IMR-90 (cell line): ENCODE data around the gene KLHL9. TPM values are rescaled to one million over a fixed set of nuclear protein-coding genes. Genes with fewer than 3 reads are reported as not detected.

Experiments used
- ATAC-seq: fragments of 200-7000 bp; cut with Tn5 transposase; 2 replicates; pipeline ENCODE4 v1.9.1; 2020; ENCODE audit warnings: low read depth, mild to moderate bottlenecking, moderate library complexity
- BruUV-seq: library from RNA; stranded (reverse); fragments of 400-500 nt; replicated peaks from 2 replicates; lab custom pipeline; 2021; lab: Mats Ljungman, UMichigan
- CTCF ChIA-PET: fragments of 300-600 bp; formaldehyde crosslinking; extraction: SDS; loops from one replicate; lab custom pipeline; 2021; ENCODE audit warnings: antibody characterized with exemption; lab: Yijun Ruan, JAX
- POLR2A ChIA-PET: fragments of 300-600 bp; sonication (Branson Sonifier 250); formaldehyde crosslinking; loops from one replicate; lab custom pipeline; 2022; ENCODE audit warnings: antibody characterized with exemption; ENCODE audit not compliant: unreplicated experiment; lab: Charles Lee
- DNase-seq: peaks from one replicate; pipeline ENCODE4 v3.0.0; 2013
- H2AFZ ChIP-seq: replicated peaks from 2 replicates; pipeline ENCODE3; 2013; ENCODE audit warnings: low read length, mild to moderate bottlenecking; ENCODE audit not compliant: poor library complexity
- H2AK5ac ChIP-seq: 2 replicates; pipeline ENCODE4 v1.6.1; 2013; ENCODE audit warnings: low read depth, low read length, inconsistent platforms
- H2AK9ac ChIP-seq: replicated peaks from 2 replicates; pipeline ENCODE3; 2013; ENCODE audit warnings: mild to moderate bottlenecking, low read depth, low read length, moderate library complexity; ENCODE audit not compliant: poor library complexity
- H2BK120ac ChIP-seq: 2 replicates; pipeline ENCODE4 v1.6.1; 2013; ENCODE audit warnings: low read depth, low read length, inconsistent platforms
- H2BK15ac ChIP-seq: 3 replicates; pipeline ENCODE4 v1.6.1; 2013; ENCODE audit warnings: low read depth, low read length, inconsistent platforms
- H2BK20ac ChIP-seq: 2 replicates; pipeline ENCODE4 v1.6.1; 2013; ENCODE audit warnings: low read depth, mild to moderate bottlenecking, inconsistent platforms, low read length, moderate library complexity
- H2BK5ac ChIP-seq: 2 replicates; pipeline ENCODE4 v1.6.1; 2013; ENCODE audit warnings: mild to moderate bottlenecking, low read depth, low read length, inconsistent platforms; ENCODE audit not compliant: poor library complexity, severe bottlenecking
- H3K14ac ChIP-seq: replicated peaks from 2 replicates; pipeline ENCODE4 v1.6.1; 2013; ENCODE audit warnings: low read depth, low read length, inconsistent platforms
- H3K18ac ChIP-seq: 2 replicates; pipeline ENCODE4 v1.6.1; 2013; ENCODE audit warnings: low read depth, low read length, control low read depth
- H3K23ac ChIP-seq: 2 replicates; pipeline ENCODE4 v1.6.1; 2013; ENCODE audit warnings: low read depth, low read length, inconsistent platforms
- H3K27ac ChIP-seq: 2 replicates; pipeline ENCODE4 v1.5.1; 2013; ENCODE audit warnings: mild to moderate bottlenecking, control low read depth, low read length; ENCODE audit not compliant: insufficient read depth
- H3K27me3 ChIP-seq: 2 replicates; pipeline ENCODE4 v1.6.1; 2013; ENCODE audit warnings: low read length; ENCODE audit not compliant: control insufficient read depth, insufficient read depth
- H3K36me3 ChIP-seq: 2 replicates; pipeline ENCODE4 v1.6.1; 2013; ENCODE audit warnings: low read length, mixed read lengths; ENCODE audit not compliant: control insufficient read depth, insufficient read depth
- H3K4ac ChIP-seq: 2 replicates; pipeline ENCODE4 v1.6.1; 2013; ENCODE audit warnings: low read depth, low read length, inconsistent platforms
- H3K4me1 ChIP-seq: 2 replicates; pipeline ENCODE4 v1.6.1; 2013; ENCODE audit warnings: low read length, mixed read lengths; ENCODE audit not compliant: control insufficient read depth, insufficient read depth
- H3K4me2 ChIP-seq: 2 replicates; pipeline ENCODE4 v1.6.1; 2013; ENCODE audit warnings: low read depth, mild to moderate bottlenecking, control low read depth, low read length, moderate library complexity
- H3K4me3 ChIP-seq: 2 replicates; pipeline ENCODE4 v1.5.1; 2013; ENCODE audit warnings: low read depth, mild to moderate bottlenecking, control low read depth, low read length, moderate library complexity; ENCODE audit not compliant: insufficient read depth
- H3K56ac ChIP-seq: 2 replicates; pipeline ENCODE4 v1.6.1; 2013; ENCODE audit warnings: low read length, inconsistent platforms; ENCODE audit not compliant: insufficient read depth; ENCODE audit errors: extremely low read depth
- H3K79me1 ChIP-seq, 2 experiments: 2 replicates each; pipeline ENCODE4 v1.6.1; 2013; ENCODE audit warnings: low read length in 2 of 2, inconsistent platforms in 1 of 2, low read depth in 1 of 2
- H3K9ac ChIP-seq: 2 replicates; pipeline ENCODE4 v1.6.1; 2013; ENCODE audit warnings: low read depth, low read length, control low read depth
- H3K9me1 ChIP-seq: 2 replicates; pipeline ENCODE4 v1.6.1; 2013; ENCODE audit warnings: low read length, inconsistent platforms; ENCODE audit not compliant: insufficient read depth
- H3K9me3 ChIP-seq: 2 replicates; pipeline ENCODE4 v1.6.1; 2013; ENCODE audit warnings: low read length; ENCODE audit not compliant: control insufficient read depth, insufficient read depth
- H4K20me1 ChIP-seq: 2 replicates; pipeline ENCODE4 v1.6.1; 2013; ENCODE audit warnings: low read length, inconsistent platforms; ENCODE audit not compliant: insufficient read depth
- H4K5ac ChIP-seq: 2 replicates; pipeline ENCODE4 v1.6.1; 2013; ENCODE audit warnings: mild to moderate bottlenecking, low read depth, low read length, control low read depth
- H4K8ac ChIP-seq, 2 experiments: 2 replicates each; pipeline ENCODE4 v1.6.1; 2013; ENCODE audit warnings: low read depth in 2 of 2, low read length in 2 of 2, control low read depth in 1 of 2, inconsistent platforms in 1 of 2
- H4K91ac ChIP-seq: 2 replicates; pipeline ENCODE4 v1.6.1; 2013; ENCODE audit warnings: low read depth, low read length, inconsistent platforms; ENCODE audit not compliant: insufficient read depth
- BHLHE40 ChIP-seq: fragments of 150-350 bp; IDR thresholded peaks from 2 replicates; pipeline ENCODE4 v1.6.1; 2016; ENCODE audit warnings: mild to moderate bottlenecking, low read depth, low read length
- POLR2A ChIP-seq: IDR thresholded peaks from 2 replicates; pipeline ENCODE4 v1.6.1; 2012; ENCODE audit warnings: mild to moderate bottlenecking, low read depth, low read length
- USF2 ChIP-seq: fragments of 150-350 bp; IDR thresholded peaks from 2 replicates; pipeline ENCODE4 v1.6.1; 2017; ENCODE audit warnings: mild to moderate bottlenecking, antibody characterized with exemption, low read length, low read depth
- WGBS, 2 experiments: methylation state at CpG; one replicate each; pipeline versions ENCODE4 v1.1.5 to v1.1.7; 2013; ENCODE audit warnings: missing lambda C conversion rate in 2 of 2; ENCODE audit not compliant: insufficient read length in 1 of 2; ENCODE audit errors: extremely low coverage in 2 of 2; 5-methylcytosine and 5-hydroxymethylcytosine counted together
- dilution Hi-C: fragments of 300-500 bp; cut with HindIII; formaldehyde crosslinking; loops from one replicate; pipeline ENCODE4 v1.14.3; 2018; ENCODE audit warnings: low sequenced_read_pairs; ENCODE audit not compliant: unreplicated experiment
- in situ Hi-C: fragments of 300-500 bp; cut with MboI; formaldehyde crosslinking; loops from 3 replicates; pipeline ENCODE4 v1.14.3; 2019; ENCODE audit warnings: low sequenced_read_pairs, inconsistent platforms, mixed read lengths
- intact Hi-C: fragments of 100-400 bp; cut with micrococcal nuclease; formaldehyde crosslinking; loops from 2 replicates; pipeline ENCODE4 v1.10.0; 2022
- polyA plus RNA-seq, 3 experiments: library from polyadenylated mRNA; depleted of rRNA; stranded (reverse); fragments of >200 nt; gene quantifications; 2 replicates each; pipeline ENCODE4 v1.2.3, GENCODE V29; 2012; ENCODE audit warnings: low replicate concordance in 1 of 3
- total RNA-seq: library from RNA; depleted of rRNA; stranded (reverse); fragments of >200 nt; gene quantifications from 2 replicates; pipeline ENCODE4 v1.2.3, GENCODE V29; 2012

Gene KLHL9
- total and polyA plus RNA-seq, 2 of the 4 experiments (the other 2 are of a cell fraction): 12.9 to 46.4 TPM

GRCh38 chr9:21305213-21305612, 30.0 kb downstream of the KLHL9 start, which contains the start of gene IFNA5:
IFNA5 (minus strand) TSS chr9:21305313; CDS start chr9:21305256, 57 bp downstream.
- H3K4me1 ChIP-seq: no peaks in the 10 kb centered on the region
- H3K27me3 ChIP-seq: peaks cover 9% of the 10 kb centered on the region
- no peak within 1 kb of the TSS for H3K18ac ChIP-seq
- no peak within 1 kb of the TSS for H3K4me2 ChIP-seq
- H2BK5ac ChIP-seq: no peak within 1 kb of the TSS
- no peak within 1 kb of the TSS for H2BK15ac ChIP-seq
- H2AK9ac ChIP-seq: no peak within 1 kb of the TSS
- no peak within 1 kb of the TSS for H3K4ac ChIP-seq
- H3K36me3 ChIP-seq: no peaks in the 10 kb centered on the region
- no peaks in the 10 kb centered on the region for H3K9me3 ChIP-seq
- no peak within 1 kb of the TSS for H3K23ac ChIP-seq
- no peak within 1 kb of the TSS for H4K91ac ChIP-seq
- intact Hi-C loops: no loop called here
- no TSS peak for BruUV-seq
- H3K79me1 ChIP-seq: no peaks in the 10 kb centered on the region
- H4K8ac ChIP-seq: no peak within 1 kb of the TSS
- CTCF ChIA-PET: no interaction called here
- H3K4me3 ChIP-seq: no peak within 1 kb of the TSS
- in situ Hi-C loops: loop anchor here (25.0 kb wide), 1 partner anchor 957 kb away; no protein-coding TSS in a partner anchor
- no peaks in the 10 kb centered on the region for H3K9me1 ChIP-seq
- H2AFZ ChIP-seq: no peak within 1 kb of the TSS
- TF ChIP-seq USF2 (no peak), POLR2A (no peak), BHLHE40 (no peak)
- no CpG with 5 or more reads among the region's 2 CpGs for WGBS, 2 experiments
- DNase-seq (no peak), ATAC-seq (no peak)
- H3K56ac ChIP-seq: no peak within 1 kb of the TSS
- no peak within 1 kb of the TSS for H3K14ac ChIP-seq
- no peak within 1 kb of the TSS for H3K27ac ChIP-seq
- no peak within 1 kb of the TSS for H2BK20ac ChIP-seq
- H4K5ac ChIP-seq: no peak within 1 kb of the TSS
- dilution Hi-C loops: no loop called here
- H3K9ac ChIP-seq: no peak within 1 kb of the TSS
- no peaks in the 10 kb centered on the region for H4K20me1 ChIP-seq
- no peak within 1 kb of the TSS for H2AK5ac ChIP-seq
- POLR2A ChIA-PET: no interaction called here
- H2BK120ac ChIP-seq: no peak within 1 kb of the TSS
